ENCODE results near the gene PIK3CG. TPM values are rescaled to one million over a fixed set of nuclear protein-coding genes. Genes with fewer than 3 reads are reported as not detected.

PIK3CG gene
- total RNA-seq, result 2.5 and 5.3 TPM in 2 replicates

DNA sequence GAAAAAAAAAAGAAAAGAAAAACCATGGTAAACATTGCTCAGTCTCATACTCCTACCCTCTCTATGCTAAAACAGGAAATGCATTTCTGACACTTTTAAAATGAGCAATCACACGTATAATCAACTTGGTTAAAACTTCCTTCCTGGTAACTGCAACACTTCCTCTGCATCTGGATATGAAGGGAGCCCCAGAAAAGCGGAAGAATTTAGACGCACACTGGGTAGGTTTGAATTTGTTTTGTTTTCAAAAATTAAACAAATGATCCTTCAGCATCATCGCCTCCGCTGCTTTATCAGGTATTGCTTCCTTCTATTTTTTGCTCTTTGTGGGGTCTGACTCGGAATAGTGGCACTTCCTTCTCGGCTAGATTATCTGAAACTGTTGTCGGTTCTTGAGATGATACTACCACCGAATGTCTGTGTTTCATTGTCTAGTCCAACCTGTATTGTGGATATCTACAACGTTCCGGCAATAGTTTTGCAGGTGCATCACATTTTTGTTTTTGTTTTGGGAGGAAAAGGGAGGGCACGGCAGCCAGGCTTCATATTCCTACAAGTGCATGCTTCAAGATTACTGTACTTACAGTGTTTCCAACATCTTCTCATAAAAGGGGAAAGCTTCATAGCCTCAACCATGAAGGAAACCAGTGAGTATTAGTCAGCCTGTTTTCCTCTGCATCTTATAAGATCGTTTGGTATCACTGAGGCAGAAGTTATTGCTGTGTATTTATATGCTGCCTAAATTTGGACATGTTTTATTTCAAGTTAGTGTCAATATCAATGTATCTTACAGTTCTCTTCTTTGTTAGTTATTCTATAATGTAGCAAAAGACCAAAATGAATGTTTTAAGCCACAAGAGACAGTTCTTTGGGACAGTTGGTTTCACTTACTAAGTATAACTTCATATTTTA is at the start of gene PIK3CG:
Gene PIK3CG, plus strand, starts transcription at position 153 of the 912 bp plus-strand sequence. CDS start 2,280 bp downstream, outside the sequence.

Other genes starting within 250 kb of the PIK3CG start
- gene CCDC71L, start 204.1 kb upstream of the PIK3CG start, total RNA-seq, result 31.1 and 32.0 TPM in 2 replicates
- 17.7 and 37.6 TPM in 2 replicates for gene PRKAR2B, start 179.4 kb downstream of the PIK3CG start, total RNA-seq